ENCODE data around the gene TUT4.

Gene TUT4

DNA sequence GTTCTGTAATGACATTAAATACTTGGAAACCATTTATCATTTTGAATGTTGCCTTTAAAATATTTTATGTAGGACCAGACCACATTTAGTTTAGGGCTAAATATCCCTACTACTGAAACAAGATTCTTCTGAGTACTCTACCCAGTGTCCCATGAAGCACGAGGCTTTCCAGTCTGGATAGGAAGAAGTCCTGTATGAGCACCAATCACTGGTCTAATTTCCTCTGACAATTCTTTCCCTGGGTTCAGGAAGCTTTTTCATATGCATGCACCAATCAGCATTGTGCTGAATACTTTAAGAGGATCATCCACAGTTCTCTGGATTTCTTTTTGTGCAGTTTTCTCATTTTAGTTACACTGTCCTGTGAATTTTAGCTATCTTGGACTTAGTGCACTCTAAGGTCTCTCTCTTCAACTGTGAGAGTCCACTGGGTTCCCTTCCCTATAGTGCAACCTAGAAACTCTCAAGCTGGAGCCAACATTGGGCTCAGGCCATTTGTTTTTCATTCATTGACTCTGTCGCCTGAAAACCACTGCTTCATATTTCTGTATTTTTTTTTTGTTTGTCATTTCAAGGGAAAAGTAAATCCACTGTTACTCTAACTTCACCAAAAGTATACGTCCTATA lies 45.9 kb downstream of the TUT4 start:
- H2AFZ ChIP-seq (ENCODE audit: low read length): no peak overlapping the region
- H3K4me3 ChIP-seq (ENCODE audit: low read depth, low read length, poor library complexity, severe bottlenecking): no peak overlapping the region
- H3K4me1 ChIP-seq (ENCODE audit: insufficient read depth, low read length, severe bottlenecking): no peaks in the 10 kb centered on the region
- no peaks in the 10 kb centered on the region for H4K20me1 ChIP-seq (ENCODE audit: insufficient read depth, low read length)
- H3K27me3 ChIP-seq (ENCODE audit: insufficient read depth, low read length): no peaks in the 10 kb centered on the region
- no peaks in the 10 kb centered on the region for H3K79me2 ChIP-seq (ENCODE audit: insufficient read depth, low read length)
- no peaks in the 10 kb centered on the region for H3F3A ChIP-seq (ENCODE audit: insufficient read depth, low read length)
- TF ChIP-seq, protein P1, sequence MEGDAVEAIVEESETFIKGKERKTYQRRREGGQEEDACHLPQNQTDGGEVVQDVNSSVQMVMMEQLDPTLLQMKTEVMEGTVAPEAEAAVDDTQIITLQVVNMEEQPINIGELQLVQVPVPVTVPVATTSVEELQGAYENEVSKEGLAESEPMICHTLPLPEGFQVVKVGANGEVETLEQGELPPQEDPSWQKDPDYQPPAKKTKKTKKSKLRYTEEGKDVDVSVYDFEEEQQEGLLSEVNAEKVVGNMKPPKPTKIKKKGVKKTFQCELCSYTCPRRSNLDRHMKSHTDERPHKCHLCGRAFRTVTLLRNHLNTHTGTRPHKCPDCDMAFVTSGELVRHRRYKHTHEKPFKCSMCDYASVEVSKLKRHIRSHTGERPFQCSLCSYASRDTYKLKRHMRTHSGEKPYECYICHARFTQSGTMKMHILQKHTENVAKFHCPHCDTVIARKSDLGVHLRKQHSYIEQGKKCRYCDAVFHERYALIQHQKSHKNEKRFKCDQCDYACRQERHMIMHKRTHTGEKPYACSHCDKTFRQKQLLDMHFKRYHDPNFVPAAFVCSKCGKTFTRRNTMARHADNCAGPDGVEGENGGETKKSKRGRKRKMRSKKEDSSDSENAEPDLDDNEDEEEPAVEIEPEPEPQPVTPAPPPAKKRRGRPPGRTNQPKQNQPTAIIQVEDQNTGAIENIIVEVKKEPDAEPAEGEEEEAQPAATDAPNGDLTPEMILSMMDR (IDR thresholded peaks at IDR 0.05; ENCODE audit: low read length): no peak
- no peak for TF ChIP-seq EZH2 (IDR thresholded peaks at IDR 0.05; ENCODE audit: borderline replicate concordance, low read length)
- no peak overlapping the region for H3K4me2 ChIP-seq (ENCODE audit: low read length)
- H3K9me3 ChIP-seq (ENCODE audit: low read length): no peaks in the 10 kb centered on the region
- peaks cover 19% of the 10 kb centered on the region for H3K36me3 ChIP-seq (ENCODE audit: insufficient read depth, low read length)
- H3K27ac ChIP-seq (ENCODE audit: low read depth, low read length, poor library complexity, severe bottlenecking): no peak overlapping the region
- no peaks in the 10 kb centered on the region for H3K9me2 ChIP-seq (ENCODE audit: low read depth, low read length)
- H3K9ac ChIP-seq (ENCODE audit: low read length): no peak overlapping the region

DNA sequence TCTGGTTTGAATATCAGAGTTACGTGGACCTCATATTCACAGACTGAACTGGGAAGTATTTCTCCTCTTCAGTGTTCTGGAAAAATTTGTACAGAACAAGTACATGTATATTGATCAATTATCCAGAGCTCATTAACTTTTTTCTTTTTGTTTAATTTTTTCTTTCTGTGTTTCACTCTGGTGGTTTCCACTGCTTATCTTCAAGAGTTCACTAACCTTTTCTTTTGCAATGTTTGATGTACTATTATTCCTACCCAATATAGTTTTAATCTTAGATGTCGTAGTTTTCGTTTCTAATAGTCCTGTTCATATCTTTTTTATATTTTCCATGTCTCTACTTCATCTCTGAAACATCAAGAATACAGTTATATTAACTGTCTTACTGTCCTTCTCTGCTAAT lies 46.5 kb downstream of the TUT4 start:
- H3F3A ChIP-seq (ENCODE audit: insufficient read depth, low read length): no peaks in the 10 kb centered on the region
- no peak overlapping the region for H3K4me3 ChIP-seq (ENCODE audit: low read depth, low read length, poor library complexity, severe bottlenecking)
- no peaks in the 10 kb centered on the region for H3K9me2 ChIP-seq (ENCODE audit: low read depth, low read length)
- no peaks in the 10 kb centered on the region for H4K20me1 ChIP-seq (ENCODE audit: insufficient read depth, low read length)
- H3K9ac ChIP-seq (ENCODE audit: low read length): no peak overlapping the region
- H3K4me1 ChIP-seq (ENCODE audit: insufficient read depth, low read length, severe bottlenecking): no peaks in the 10 kb centered on the region
- TF ChIP-seq, protein P1 (IDR thresholded peaks at IDR 0.05; ENCODE audit: low read length): no peak
- no peak for TF ChIP-seq EZH2 (IDR thresholded peaks at IDR 0.05; ENCODE audit: borderline replicate concordance, low read length)
- no peaks in the 10 kb centered on the region for H3K79me2 ChIP-seq (ENCODE audit: insufficient read depth, low read length)
- no peaks in the 10 kb centered on the region for H3K9me3 ChIP-seq (ENCODE audit: low read length)
- no peak overlapping the region for H2AFZ ChIP-seq (ENCODE audit: low read length)
- H3K36me3 ChIP-seq (ENCODE audit: insufficient read depth, low read length): peaks cover 20% of the 10 kb centered on the region
- H3K27ac ChIP-seq (ENCODE audit: low read depth, low read length, poor library complexity, severe bottlenecking): no peak overlapping the region
- H3K4me2 ChIP-seq (ENCODE audit: low read length): no peak overlapping the region
- H3K27me3 ChIP-seq (ENCODE audit: insufficient read depth, low read length): no peaks in the 10 kb centered on the region

DNA sequence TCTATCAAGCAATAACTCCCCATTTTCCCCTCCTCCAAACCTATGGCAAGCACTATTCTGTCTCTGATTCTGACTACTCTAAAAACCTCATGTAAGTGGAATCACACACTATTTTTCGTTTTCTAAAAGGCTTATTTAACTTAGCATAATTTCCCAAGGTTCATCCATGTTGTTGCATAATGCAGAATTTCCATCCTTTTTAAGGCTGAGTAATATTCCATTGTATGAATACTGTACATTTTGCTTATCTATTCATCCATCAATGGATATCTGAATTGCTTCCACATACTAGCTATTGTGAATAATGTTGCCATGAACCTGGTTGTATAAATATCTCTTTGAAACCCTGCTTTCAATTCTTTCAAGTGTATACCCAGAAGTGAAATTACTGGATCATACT lies 48.2 kb downstream of the TUT4 start:
- no peaks in the 10 kb centered on the region for H3K9me2 ChIP-seq (ENCODE audit: low read depth, low read length)
- H3K27me3 ChIP-seq (ENCODE audit: insufficient read depth, low read length): no peaks in the 10 kb centered on the region
- H4K20me1 ChIP-seq (ENCODE audit: insufficient read depth, low read length): no peaks in the 10 kb centered on the region
- no peak overlapping the region for H3K4me2 ChIP-seq (ENCODE audit: low read length)
- no peaks in the 10 kb centered on the region for H3K9me3 ChIP-seq (ENCODE audit: low read length)
- no peaks in the 10 kb centered on the region for H3F3A ChIP-seq (ENCODE audit: insufficient read depth, low read length)
- TF ChIP-seq, protein P1 (IDR thresholded peaks at IDR 0.05; ENCODE audit: low read length): no peak
- TF ChIP-seq EZH2 (IDR thresholded peaks at IDR 0.05; ENCODE audit: borderline replicate concordance, low read length): no peak
- no peak overlapping the region for H3K9ac ChIP-seq (ENCODE audit: low read length)
- H3K4me3 ChIP-seq (ENCODE audit: low read depth, low read length, poor library complexity, severe bottlenecking): no peak overlapping the region
- H3K27ac ChIP-seq (ENCODE audit: low read depth, low read length, poor library complexity, severe bottlenecking): no peak overlapping the region
- H2AFZ ChIP-seq (ENCODE audit: low read length): no peak overlapping the region
- H3K36me3 ChIP-seq (ENCODE audit: insufficient read depth, low read length): peaks cover 27% of the 10 kb centered on the region
- H3K4me1 ChIP-seq (ENCODE audit: insufficient read depth, low read length, severe bottlenecking): no peaks in the 10 kb centered on the region
- H3K79me2 ChIP-seq (ENCODE audit: insufficient read depth, low read length): no peaks in the 10 kb centered on the region
